GM20431 (cell line): ENCODE measurements around the gene OMA1.
"Not testable (repeated sequence)": the region's sequence is repeated elsewhere in the genome, so short reads cannot be mapped to it uniquely, and the experiment has no call there.

Experiments used
- in situ Hi-C: fragments of 300-500 bp; cut with MseI, MboI; formaldehyde crosslinking; loops from one replicate; pipeline ENCODE4 v1.15.0; 2020; ENCODE audit warnings: low sequenced_read_pairs; ENCODE audit not compliant: unreplicated experiment

Gene OMA1

DNA sequence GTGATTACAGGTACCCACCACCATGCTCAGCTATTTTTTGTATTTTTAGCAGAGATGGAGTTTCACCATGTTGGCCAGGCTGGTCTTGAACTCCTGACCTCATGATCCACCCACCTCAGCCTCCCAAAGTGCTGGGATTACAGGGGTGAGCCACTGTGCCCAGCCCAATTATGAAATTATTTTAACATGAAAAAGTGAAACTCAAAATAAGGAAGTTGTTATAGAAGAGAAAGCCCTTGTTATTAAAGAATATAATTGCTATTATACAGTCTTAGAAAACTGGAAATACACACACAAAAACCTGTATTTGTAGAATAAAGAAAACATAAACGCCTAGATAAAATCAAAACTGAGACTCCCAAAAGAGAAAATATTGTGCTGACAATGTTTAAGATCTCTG is 14.7 kb downstream of the OMA1 start:
- in situ Hi-C loops: not testable (repeated sequence)

DNA sequence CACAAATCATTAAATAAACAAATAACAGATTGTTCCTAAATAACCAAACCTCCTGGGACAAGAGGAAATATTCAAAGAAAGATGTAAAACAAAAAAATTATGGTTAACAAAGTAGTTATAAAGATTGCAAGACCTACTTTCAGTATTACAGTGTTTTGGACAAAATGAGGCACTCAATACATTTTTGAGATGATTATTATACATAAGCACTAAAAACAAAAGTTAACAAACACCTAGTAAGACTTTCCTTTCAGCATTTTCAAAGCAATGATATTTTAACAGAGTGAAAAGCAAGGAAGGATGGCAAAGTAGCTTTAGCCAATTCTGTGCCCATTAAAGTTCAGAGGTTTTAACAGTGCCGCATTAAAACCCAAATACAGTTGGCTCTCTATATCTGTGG is 17.2 kb downstream of the OMA1 start:
- in situ Hi-C loops: no loop called here

DNA sequence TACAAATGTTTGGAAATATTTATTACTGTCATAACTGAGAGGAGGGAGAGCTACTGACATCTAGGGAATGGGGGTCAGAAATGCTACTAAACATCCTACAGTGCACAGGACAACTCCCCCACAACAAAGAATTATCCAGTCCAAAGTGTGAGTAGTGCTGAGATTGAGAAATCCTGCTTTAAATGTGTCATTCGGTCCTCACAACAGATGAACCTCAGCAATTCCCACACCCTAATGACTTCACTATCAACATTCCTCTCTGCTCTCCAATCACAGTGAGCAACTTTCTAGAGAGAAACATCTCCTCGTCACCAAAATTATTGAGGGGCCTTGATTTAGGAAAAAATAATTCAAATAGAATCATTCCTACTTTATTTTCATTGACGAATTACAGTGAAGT is 18.0 kb downstream of the OMA1 start:
- in situ Hi-C loops: no loop called here

DNA sequence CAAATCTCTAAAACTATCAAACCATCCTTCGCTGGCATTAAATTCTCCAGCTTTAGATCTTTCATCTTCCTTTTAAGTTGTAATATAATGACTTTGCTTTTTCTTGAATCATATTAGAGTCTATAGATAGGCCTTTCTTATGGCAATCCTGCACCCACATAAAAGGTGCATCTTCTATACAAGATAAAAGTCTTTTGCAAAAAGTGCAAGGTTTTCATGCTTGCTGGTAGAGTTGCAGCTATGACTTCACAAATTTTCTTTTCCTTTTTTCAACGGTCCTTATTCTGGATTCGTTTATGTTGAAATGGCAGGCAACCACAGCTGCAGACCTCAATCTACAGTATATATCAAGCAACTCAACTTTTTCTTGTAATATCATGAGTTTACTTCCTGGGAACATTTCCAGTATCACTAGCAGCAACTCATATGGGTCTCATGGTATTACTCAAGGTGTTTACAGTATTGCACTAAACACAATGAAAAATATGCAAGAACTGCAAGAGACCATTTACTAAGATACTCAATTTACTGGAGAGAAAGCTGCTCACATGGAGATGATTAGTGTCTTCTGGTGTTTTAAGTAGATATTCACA is 22.1 kb downstream of the OMA1 start:
- in situ Hi-C loops: no loop called here

DNA sequence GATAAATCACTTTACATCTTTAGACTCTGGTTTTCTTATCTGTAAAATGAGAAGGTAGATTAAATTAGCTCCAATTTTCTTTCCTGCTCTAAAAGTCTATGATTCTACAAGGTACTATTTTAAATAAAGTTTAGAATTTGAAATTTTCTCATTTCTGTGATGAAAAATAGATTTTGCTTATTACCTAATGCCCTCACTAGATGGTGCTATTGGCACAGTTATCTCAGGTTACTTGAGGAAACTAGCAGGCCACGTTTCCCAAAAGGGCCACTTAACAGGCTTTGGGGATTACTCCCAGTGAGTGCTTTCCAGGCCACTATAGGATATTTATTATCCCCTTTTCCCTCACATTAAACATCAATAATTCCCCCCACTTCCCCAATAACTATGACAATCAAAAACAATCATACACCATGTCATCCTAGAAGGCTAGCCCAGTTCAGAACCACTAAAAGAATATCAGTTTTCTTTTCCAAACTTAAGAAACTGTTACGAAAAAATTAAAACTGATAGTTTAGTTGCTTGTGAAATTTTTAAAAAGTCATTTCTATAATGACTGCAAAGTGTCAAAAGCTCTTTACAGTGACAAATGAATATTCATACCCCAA is 30.6 kb downstream of the OMA1 start:
- in situ Hi-C loops: loop anchor here (10.0 kb wide), 1 partner anchor 129 kb away; no protein-coding TSS in a partner anchor

DNA sequence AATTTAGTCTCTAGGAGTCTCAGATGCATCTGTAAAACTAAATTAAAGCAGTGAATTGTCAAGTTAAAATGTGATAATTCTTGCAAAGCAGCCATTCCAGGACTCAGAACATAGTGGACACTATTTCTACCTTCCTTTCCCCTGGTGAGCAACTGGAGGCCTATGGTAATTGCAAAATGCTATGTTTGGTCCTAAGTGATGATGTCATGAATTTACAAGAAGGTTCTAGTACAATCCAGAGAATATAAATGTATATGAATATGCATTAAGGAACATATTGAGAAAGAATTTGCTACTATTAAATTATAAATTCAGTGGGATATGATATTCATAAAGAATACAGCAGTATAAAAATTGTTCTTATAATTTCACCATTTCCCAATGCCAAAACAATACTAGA is 32.6 kb downstream of the OMA1 start:
- in situ Hi-C loops: loop anchor here (10.0 kb wide), 1 partner anchor 131 kb away; no protein-coding TSS in a partner anchor

DNA sequence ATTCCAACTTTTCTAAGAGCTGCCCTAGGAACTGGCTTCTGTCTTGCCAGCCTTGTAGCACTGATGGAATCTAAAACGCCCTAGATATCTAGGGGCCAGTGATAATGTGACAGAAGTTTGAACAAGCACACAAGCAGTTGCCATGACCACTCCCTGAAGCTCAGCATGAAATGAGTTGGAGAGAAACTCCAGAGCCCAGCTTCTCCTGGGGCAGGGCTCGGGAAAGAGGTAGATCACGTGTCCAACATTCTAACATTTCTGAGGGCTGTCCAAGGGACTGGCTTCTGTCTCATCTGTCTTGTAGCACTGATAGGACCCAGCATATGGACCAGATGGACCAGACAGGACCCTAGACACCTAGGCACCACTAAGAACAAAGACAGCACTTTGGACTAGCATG is 37.9 kb downstream of the OMA1 start:
- in situ Hi-C loops: no loop called here

DNA sequence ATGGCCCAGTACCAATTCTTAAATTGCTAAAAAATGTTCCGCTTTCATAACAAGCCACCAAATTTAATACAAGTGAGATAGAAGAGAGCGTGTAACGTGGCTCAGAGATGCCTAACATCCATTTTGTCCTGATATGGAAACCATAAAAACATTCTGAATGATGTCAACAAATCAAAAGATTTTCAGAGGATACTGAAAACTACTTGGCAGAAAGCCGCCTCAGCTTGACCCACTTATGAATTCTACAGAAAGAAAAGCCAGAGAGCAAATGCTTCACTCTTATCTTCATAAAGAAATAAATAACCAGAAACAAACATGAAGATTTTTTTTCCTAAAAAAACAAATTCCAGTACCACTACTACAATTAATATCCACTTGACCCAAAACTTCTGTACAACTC is 41.2 kb downstream of the OMA1 start:
- in situ Hi-C loops: no loop called here

DNA sequence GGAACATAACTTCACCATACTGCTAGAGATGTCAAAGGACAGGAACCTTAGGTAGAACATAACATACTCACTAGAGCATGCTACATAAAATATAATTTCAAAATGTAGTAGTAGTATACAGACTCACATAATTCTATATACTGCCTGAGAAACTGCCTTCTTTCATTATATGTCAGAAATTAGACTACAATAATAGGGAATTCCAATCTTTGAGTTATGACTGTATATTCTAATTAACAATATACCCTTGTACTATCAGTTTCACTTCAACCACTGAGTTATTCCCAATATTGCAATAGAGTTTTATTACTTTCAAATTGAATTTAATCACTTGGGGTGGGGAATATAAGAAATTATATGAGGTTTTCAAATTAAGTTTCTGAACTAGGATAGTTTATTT is 44.0 kb downstream of the OMA1 start:
- in situ Hi-C loops: no loop called here

DNA sequence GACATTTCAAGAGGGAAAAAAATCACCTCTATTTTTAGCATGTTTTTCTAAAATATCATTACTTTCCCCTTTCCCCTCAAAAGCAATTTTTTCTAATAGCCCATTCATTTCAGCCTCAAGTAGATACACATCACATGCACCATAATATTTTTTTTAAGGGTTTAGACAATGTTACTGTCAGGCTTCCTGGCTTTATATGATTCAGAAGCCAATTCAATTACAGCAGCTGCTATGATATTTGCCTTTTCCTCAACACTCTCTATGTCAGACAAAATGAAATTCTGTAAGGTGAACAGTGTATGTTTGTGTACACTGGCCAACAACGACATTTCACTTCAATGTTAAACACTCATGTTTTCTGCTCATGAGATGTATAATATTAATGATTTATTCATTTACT is 46.5 kb downstream of the OMA1 start:
- in situ Hi-C loops: no loop called here

DNA sequence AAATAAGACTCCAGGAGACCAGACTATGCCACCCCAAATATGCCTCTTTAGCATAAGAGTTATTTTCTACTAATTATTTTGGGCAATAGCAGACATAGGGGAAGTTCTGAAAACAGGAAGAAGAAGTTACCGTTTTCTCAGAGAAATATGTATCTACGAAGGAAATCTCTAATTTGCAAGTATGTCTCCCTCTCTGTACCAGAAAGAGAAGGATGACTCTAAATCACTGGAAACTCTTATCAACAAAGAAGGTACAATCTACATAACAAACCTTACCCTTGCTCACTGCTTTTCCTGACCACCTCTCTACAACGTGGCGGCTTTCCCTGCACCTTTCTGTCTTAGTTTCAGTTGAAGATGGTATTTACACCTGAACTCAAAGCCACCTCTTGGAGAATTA is 49.0 kb downstream of the OMA1 start:
- in situ Hi-C loops: no loop called here

DNA sequence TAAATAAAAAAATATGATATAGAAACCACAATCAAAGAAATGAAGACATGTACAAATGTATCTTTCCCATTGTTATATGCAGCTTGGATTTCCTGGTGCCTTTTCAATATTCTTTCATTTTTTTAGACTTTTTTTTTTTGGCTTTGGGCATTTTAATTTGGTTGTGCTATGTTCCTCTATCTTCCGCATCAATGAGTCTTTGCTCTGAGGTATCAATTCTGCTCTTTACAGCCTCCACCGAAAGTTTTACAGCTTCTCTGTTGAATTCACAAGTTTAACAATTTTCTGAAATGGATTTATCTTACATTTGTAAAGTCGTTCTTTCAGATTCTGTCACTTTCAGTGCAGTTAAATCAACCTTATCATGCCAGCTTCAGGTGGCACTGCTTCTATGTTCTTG is 50.5 kb downstream of the OMA1 start:
- in situ Hi-C loops: no loop called here

DNA sequence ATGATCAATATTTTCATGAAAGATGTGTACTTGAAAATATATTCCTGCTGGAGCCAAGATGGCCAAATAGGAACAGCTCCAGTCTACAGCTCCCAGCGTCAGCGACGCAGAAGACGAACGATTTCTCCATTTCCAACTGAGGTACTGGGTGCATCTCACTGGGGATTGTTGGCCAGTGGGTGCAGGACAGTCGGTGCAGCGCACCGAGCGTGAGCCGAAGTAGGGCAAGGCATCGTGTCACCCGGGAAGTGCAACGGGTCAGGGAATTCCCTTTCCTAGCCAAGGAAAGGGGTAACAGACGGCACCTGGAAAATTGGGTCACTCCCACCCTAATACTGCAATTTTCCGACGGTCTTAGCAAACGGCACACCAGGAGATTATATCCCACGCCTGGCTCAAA is 57.6 kb downstream of the OMA1 start:
- in situ Hi-C loops: not testable (repeated sequence)

DNA sequence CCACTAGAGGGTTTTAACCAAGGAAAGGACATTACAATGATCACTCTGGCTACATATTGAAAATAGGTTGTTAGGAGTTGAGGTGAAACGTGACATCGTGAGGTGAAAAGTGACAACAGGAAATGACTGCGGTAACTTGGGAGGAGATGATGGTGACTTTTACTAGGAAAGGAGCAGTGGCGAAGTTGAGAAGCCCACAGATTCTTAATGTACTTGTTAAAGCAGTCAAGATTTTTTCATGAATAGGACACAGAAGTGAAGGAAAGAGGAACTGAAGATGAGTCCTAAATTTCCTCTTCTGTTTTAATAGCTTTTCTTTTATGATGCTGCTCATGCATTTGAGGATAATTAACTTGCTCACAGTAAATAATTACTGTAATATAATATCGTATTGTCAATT is 59.5 kb downstream of the OMA1 start:
- in situ Hi-C loops: no loop called here

DNA sequence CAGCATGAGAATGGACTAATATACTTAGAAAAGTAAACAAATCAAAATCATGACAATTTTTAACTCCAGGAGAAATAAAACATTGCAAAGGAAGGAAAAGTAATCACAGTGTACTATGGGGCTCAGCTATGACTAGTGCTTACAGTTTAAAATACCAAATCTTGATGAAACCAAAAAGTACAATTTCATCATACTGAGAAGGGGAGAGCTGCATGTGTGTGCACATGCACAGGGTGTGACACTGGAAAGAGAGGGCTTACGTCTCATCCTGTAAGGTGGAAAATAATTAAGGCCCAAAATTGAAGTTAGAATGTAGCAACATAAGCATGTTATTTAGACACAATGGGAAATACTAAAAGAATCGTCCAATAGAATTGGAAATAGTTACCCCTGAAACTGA is 64.6 kb downstream of the OMA1 start:
- in situ Hi-C loops: no loop called here

DNA sequence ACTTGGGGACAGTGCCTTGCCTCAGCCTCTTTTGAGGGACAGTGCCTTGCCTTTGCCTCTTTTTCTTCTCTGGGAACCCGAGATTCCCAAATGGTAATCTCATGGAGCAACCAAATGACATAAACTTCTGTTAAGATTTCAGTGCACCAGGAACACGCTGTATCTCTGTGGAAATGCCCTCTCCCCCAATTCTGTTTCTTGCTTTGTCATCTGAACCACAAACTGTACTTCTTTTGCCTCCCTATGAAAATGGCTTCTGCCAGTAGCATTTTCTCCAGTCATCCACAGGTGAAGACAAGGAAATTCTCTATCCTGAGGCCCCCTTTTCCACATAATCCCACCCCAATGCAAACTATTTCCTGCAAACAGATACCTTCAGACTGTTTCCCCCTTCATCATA is 66.3 kb downstream of the OMA1 start:
- in situ Hi-C loops: no loop called here

DNA sequence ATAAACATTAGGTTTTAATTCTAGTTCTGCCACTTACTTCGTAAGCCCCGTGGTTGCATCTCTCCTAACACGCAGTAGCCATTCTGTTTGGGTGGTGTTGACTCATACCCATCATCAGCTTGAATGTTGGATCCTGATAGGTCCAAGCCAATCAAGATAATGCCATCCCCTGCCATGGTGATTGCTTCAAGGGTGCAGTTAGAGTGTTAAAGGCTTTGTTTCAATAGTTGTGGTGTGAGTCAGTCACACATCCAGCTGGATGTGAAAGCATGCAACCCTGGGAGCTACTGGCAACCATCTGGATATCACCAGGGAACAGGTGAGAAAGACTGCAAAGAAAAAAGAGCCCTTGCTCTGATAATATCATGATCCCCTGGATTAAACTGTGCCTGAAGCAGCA is 69.1 kb downstream of the OMA1 start:
- in situ Hi-C loops: no loop called here

DNA sequence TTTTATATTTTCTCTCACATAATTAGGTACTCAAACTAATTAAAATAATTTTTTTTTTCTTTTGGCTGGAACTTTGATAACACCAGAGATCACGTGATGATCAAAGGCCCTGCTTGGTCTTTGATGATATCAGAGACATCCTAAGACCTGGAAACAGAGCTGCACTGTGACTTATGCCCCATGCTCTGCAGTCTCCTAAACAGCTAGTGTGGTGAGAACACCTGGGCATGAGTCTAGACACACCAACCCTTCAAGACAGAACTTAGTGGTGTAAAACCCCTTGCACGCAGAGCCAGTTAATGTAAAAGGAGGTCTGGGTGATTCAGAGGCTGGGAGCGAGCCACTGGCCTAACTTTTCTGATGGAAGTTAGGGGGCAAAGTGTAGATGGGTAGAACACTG is 70.3 kb downstream of the OMA1 start:
- in situ Hi-C loops: no loop called here

DNA sequence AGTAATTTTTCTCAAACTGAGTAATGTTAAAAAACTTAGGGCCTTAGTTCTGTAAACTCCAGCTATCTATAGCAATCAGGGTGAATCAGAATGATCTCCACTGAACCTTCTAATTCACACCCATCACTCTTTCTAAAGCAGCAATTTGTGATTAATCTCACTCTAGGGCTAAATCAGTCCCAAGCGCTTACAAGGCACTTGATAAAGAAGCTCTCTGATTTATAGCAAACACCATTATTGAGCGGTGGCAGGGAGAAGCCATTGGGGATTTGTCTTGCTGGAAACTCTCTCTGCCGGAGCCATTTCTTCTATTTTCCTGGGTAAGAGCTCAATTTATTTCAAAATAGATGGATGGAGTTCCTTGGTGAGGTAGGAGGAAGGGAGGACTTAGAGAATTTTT is 77.0 kb downstream of the OMA1 start:
- in situ Hi-C loops: no loop called here

DNA sequence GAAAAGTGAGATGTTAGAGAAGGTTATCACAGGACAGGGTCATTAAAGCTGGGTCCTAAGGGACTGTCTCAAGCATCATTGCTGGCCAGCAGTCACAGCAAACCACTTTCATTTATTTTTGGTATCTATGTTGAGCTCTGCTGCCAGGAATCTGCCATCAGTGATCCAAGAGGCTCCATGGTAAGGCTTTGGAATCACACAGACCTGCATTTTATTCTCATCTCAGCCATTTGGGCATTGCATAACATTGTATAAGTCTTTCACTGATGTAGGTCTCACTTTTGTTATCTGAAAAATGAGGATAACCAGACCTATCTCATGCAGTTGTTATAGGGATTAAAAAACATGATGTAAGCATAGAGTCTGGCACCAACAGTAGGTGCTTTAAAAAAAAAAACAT is 77.5 kb downstream of the OMA1 start:
- in situ Hi-C loops: no loop called here

DNA sequence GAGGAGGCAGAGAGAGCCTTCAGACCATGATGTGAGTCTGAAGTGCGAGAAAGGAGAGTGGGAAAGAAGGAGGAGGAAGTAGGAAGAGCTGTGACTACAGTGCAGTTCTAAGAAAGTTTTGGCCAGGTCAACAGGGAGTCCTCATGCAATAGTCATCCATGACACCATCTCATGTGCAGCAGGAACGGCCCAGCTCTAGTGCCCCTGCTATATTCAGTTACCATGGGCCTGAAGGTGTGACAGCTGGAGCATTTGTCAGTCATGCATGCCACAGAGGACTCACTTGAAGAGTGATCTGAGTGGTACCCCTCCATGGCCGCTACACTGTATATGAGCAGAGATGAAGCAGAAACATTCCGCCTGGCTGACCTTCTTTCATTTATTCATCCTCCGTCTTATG is 77.9 kb downstream of the OMA1 start:
- in situ Hi-C loops: no loop called here

DNA sequence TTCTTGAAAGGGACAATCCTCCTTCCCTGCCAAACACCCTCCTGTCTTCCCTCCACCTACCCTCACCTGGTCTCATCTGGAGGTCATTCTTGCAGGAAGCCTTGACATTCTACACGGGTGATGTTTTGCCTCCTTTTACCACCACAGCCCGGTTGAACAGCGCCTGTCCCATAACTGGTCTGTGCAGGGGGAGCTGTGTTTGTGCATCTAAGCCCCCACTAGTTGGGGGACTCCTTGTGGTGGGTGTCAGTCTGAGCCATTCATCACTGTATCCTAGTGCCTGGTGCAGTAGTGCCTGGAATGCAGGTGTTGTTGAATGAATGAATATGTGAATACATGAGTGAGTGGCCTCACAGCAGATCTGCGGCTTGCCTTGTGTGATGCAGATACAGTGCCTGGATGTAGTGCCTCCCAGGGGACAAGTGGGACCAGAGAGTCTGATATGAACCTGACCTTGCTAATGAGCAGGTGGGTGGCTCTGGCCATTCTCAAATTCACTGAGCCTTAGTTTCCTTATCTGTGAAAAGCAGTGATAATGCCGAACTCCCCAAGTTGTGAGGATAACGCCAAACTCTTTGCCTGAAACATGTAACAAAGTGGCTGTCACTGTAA is 79.8 kb downstream of the OMA1 start:
- in situ Hi-C loops: no loop called here
